Right atrium auricular region (tissue), 2 donors: ENCODE measurements around the gene PRKCA. TPM values are rescaled to one million over a fixed set of nuclear protein-coding genes. Genes with fewer than 3 reads are reported as not detected.
"Not testable (repeated sequence)": the region's sequence is repeated elsewhere in the genome, so short reads cannot be mapped to it uniquely, and the experiment has no call there.

Experiments used
- DNase-seq: peaks from one replicate; pipeline ENCODE4 v3.0.0-alpha.2; 2019; ENCODE audit warnings: low spot score
- H3K27ac ChIP-seq, 2 donors: fragments of 200-600 bp; sonication (generic); 1 replicate in 1 of 2; 2 replicates in 1 of 2; pipeline ENCODE4 v1.5.1; 2016 to 2019
- H3K27me3 ChIP-seq, 2 donors: fragments of 200-600 bp; sonication (generic); one replicate each; pipeline versions ENCODE4 v1.5.1 to v1.6.0; 2017 to 2019
- H3K36me3 ChIP-seq: fragments of 200-600 bp; sonication (generic); one replicate; pipeline ENCODE4 v1.5.1; 2016
- H3K4me1 ChIP-seq, 2 donors: fragments of 200-600 bp; sonication (generic); one replicate each; pipeline versions ENCODE4 v1.5.1 to v1.6.0; 2017 to 2019
- H3K4me3 ChIP-seq, 2 donors: fragments of 200-600 bp; sonication (generic); 1 replicate in 1 of 2; 2 replicates in 1 of 2; pipeline ENCODE4 v1.5.1; 2017 to 2019; ENCODE audit warnings: mild to moderate bottlenecking in 1 of 2, moderate library complexity in 1 of 2
- H3K9me3 ChIP-seq, 2 donors: fragments of 200-600 bp; sonication (generic); one replicate each; pipeline ENCODE4 v1.5.1; 2019
- CTCF ChIP-seq, 2 donors: fragments of 200-600 bp; sonication (generic); IDR thresholded peaks; one replicate each; pipeline ENCODE4 v1.5.1; 2019; ENCODE audit warnings: antibody characterized with exemption in 2 of 2
- total RNA-seq, 2 donors: library from RNA; depleted of rRNA; stranded (reverse); fragments of >200 nt; gene quantifications; one replicate each; pipeline ENCODE4 v1.1.0, GENCODE V29; 2016

The PRKCA gene
- total RNA-seq, 2 donors from 2014 or later = 6.4 to 6.6 TPM

- Histone ChIP-seq H3K4me1 (peaks cover 0 to 19% of the 10 kb centered on the region in 2 donors), H3K4me3 (no peak overlapping the region), H3K9me3 (no peaks in the 10 kb centered on the region), H3K36me3 (no peaks in the 10 kb centered on the region), H3K27ac (no peak overlapping the region), H3K27me3 (no peaks in the 10 kb centered on the region)
- no peak for TF ChIP-seq CTCF (IDR thresholded peaks at IDR 0.05)
- no peak for DNase-seq
These were observed 422.3 kb downstream of the PRKCA start for GRCh38 chr17:66724581-66725341.

- not testable (repeated sequence) for H3K4me3 ChIP-seq, DNase-seq, H3K9me3 ChIP-seq, H3K27me3 ChIP-seq, H3K27ac ChIP-seq, H3K36me3 ChIP-seq
- peaks cover 0 to 19% of the 10 kb centered on the region in 2 donors for H3K4me1 ChIP-seq
These were observed 423.0 kb downstream of the PRKCA start for GRCh38 chr17:66725438-66725837.

DNA sequence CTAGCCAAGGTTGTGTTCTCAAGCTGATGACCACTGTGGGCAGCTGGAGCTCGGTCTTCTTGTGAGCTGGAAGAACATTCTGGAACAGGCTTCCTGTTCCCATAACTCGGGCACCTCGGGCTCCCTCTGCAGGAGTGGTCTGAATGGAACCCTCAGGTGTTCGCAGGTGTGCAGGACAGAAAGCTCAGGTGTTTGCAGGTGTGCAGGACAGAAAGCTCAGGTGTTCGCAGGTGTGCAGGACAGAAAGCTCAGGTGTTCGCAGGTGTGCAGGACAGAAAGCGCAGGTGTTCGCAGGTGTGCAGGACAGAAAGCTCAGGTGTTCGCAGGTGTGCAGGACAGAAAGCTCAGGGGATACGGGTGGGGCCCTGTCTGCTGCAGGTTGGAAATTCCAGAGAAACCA is 423.5 kb downstream of the PRKCA start:
- H3K9me3 ChIP-seq = no peaks in the 10 kb centered on the region
- H3K27ac ChIP-seq = no peak overlapping the region
- peaks cover 0 to 19% of the 10 kb centered on the region in 2 donors for H3K4me1 ChIP-seq
- DNase-seq = no peak
- no peak overlapping the region for H3K4me3 ChIP-seq
- no peaks in the 10 kb centered on the region for H3K27me3 ChIP-seq
- H3K36me3 ChIP-seq = no peaks in the 10 kb centered on the region
- no peak for TF ChIP-seq CTCF (IDR thresholded peaks at IDR 0.05)

- H3K27ac ChIP-seq = no peak overlapping the region
- DNase-seq = no peak
- no peak overlapping the region for H3K4me3 ChIP-seq
- peaks cover 0 to 19% of the 10 kb centered on the region in 2 donors for H3K4me1 ChIP-seq
- H3K9me3 ChIP-seq = no peaks in the 10 kb centered on the region
- no peaks in the 10 kb centered on the region for H3K36me3 ChIP-seq
- H3K27me3 ChIP-seq = no peaks in the 10 kb centered on the region
- TF ChIP-seq CTCF (IDR thresholded peaks at IDR 0.05) = no peak
These were observed 424.0 kb downstream of the PRKCA start for GRCh38 chr17:66726371-66726770.

DNA sequence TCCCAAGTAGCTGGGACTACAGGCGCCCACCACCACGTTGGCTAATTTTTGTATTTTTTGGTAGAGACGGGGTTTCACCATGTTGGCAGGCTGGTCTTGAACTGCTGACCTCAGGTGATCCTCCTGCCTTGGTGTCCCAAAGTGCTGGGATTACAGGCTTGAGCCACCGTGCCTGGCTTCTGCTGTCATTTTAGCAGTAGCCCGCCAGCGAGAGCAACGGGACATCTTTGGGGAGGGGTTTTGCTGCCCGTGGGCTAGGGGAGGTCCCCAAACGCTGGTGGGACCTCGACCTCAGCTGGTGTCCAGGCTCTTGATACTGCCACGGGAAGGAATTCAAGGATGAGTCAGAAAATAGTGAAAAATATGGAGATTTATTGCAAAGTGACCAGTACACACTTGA is 424.4 kb downstream of the PRKCA start:
- no peak for DNase-seq
- no peak overlapping the region for H3K4me3 ChIP-seq
- H3K27me3 ChIP-seq = no peaks in the 10 kb centered on the region
- no peaks in the 10 kb centered on the region for H3K36me3 ChIP-seq
- no peak for TF ChIP-seq CTCF (IDR thresholded peaks at IDR 0.05)
- H3K4me1 ChIP-seq = peaks cover 0 to 19% of the 10 kb centered on the region in 2 donors
- H3K27ac ChIP-seq = no peak overlapping the region
- H3K9me3 ChIP-seq = no peaks in the 10 kb centered on the region

DNA sequence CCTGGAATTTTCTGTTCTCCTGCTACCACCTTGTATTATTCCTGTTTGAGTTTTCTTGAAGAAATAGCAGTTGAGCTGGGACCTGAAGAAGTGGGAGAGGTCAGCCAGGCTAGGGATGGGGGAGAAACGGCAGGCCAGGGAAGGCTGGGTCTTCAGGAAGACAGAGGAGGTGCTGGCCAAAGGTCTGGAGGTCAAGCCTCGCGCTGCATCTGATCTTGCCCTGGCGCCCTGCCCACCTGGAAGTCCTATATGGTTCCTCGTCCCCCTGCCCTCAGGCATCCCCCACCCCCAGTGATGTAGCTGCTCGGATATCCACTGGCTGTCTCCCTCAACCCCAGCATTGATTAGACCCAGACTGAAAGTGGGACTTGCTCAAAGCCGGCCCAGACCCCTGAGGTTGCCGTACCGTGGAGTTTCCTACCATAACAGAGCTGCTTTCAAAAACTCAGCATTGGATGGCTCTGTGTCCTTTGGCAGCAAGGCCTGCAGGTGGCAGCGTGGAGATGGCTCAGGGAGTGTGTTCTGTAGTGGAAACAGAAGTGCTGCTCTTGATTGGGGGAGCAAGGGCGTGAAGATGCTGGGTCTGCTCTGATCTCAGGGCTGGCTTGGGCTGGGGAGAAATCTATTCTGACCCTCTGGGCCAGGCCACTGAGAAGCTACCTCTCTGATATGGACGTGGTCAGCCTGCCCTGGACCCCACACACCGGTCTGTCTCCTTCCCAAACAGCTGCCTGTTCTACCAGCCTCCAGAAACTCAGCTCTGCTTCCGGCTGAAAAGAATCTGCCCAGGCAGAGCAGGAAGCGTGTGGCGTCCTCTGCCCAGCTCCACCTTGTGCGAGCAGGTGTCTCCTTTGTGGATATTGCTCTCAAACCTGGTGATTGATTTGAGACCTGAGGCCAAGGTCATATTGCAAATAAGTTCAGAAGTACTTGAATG is 425.5 kb downstream of the PRKCA start:
- Histone ChIP-seq H3K4me1 (peaks cover 0 to 19% of the 10 kb centered on the region in 2 donors), H3K36me3 (no peaks in the 10 kb centered on the region), H3K9me3 (no peaks in the 10 kb centered on the region), H3K27me3 (no peaks in the 10 kb centered on the region), H3K4me3 (no peak overlapping the region), H3K27ac (no peak overlapping the region)
- peak; percentile 19 to 68 for TF ChIP-seq CTCF (IDR thresholded peaks at IDR 0.05)
- DNase-seq = no peak
